ENCODE data around the gene CLEC3B. TPM values are rescaled to one million over a fixed set of nuclear protein-coding genes. Genes with fewer than 3 reads are reported as not detected.

The CLEC3B gene
- total RNA-seq, 1 donor from 2014 or later, result not detected

- no peak for DNase-seq (ENCODE audit: low read depth)
- Histone ChIP-seq H3K4me3 (ENCODE audit: low read depth, low read length) (no peak overlapping the region), H3K27me3 (ENCODE audit: control insufficient read depth, insufficient read depth, low read length) (no peaks in the 10 kb centered on the region), H3K36me3 (ENCODE audit: control insufficient read depth, insufficient read depth, low read length) (peaks cover 1% of the 10 kb centered on the region)
- no peak for TF ChIP-seq CTCF (IDR thresholded peaks at IDR 0.05; ENCODE audit: insufficient read depth, low read length, poor library complexity, severe bottlenecking)
Measured at GRCh38 chr3:45078910-45079522, 52.9 kb downstream of the CLEC3B start.

GRCh38 chr3:45079715-45080114 lies 53.6 kb downstream of the CLEC3B start:
- H3K4me3 ChIP-seq (ENCODE audit: low read depth, low read length), result no peak overlapping the region
- H3K27me3 ChIP-seq (ENCODE audit: control insufficient read depth, insufficient read depth, low read length), result no peaks in the 10 kb centered on the region
- H3K36me3 ChIP-seq (ENCODE audit: control insufficient read depth, insufficient read depth, low read length), result peaks cover 1% of the 10 kb centered on the region
- DNase-seq (ENCODE audit: low read depth), result no peak
- no peak for TF ChIP-seq CTCF (IDR thresholded peaks at IDR 0.05; ENCODE audit: insufficient read depth, low read length, poor library complexity, severe bottlenecking)

GRCh38 chr3:45080824-45081223 lies 54.7 kb downstream of the CLEC3B start:
- peaks cover 3% of the 10 kb centered on the region for H3K36me3 ChIP-seq (ENCODE audit: control insufficient read depth, insufficient read depth, low read length)
- TF ChIP-seq CTCF (IDR thresholded peaks at IDR 0.05; ENCODE audit: insufficient read depth, low read length, poor library complexity, severe bottlenecking), result no peak
- no peak for DNase-seq (ENCODE audit: low read depth)

GRCh38 chr3:45081506-45082141 lies 55.5 kb downstream of the CLEC3B start:
- no peak for TF ChIP-seq CTCF (IDR thresholded peaks at IDR 0.05; ENCODE audit: insufficient read depth, low read length, poor library complexity, severe bottlenecking)

More at GRCh38 chr3:45080824-45081223, 54.7 kb downstream of the CLEC3B start:
- Histone ChIP-seq H3K4me3 (ENCODE audit: low read depth, low read length) (no peak overlapping the region), H3K27me3 (ENCODE audit: control insufficient read depth, insufficient read depth, low read length) (no peaks in the 10 kb centered on the region)

GRCh38 chr3:45082142-45082538 lies 56.0 kb downstream of the CLEC3B start:
- H3K36me3 ChIP-seq (ENCODE audit: control insufficient read depth, insufficient read depth, low read length), result peaks cover 4% of the 10 kb centered on the region
- no peak for TF ChIP-seq CTCF (IDR thresholded peaks at IDR 0.05; ENCODE audit: insufficient read depth, low read length, poor library complexity, severe bottlenecking)
- DNase-seq (ENCODE audit: low read depth), result no peak
- H3K27me3 ChIP-seq (ENCODE audit: control insufficient read depth, insufficient read depth, low read length), result no peaks in the 10 kb centered on the region
- no peak overlapping the region for H3K4me3 ChIP-seq (ENCODE audit: low read depth, low read length)

More at GRCh38 chr3:45081506-45082141, 55.5 kb downstream of the CLEC3B start:
- Histone ChIP-seq H3K4me3 (ENCODE audit: low read depth, low read length) (no peak overlapping the region), H3K36me3 (ENCODE audit: control insufficient read depth, insufficient read depth, low read length) (peaks cover 3% of the 10 kb centered on the region), H3K27me3 (ENCODE audit: control insufficient read depth, insufficient read depth, low read length) (no peaks in the 10 kb centered on the region)
- DNase-seq (ENCODE audit: low read depth), result no peak

Data from kidney epithelial cell (primary cell).